HK-2 (cell line): ENCODE measurements around the gene RPS14.

Experiments
- DNase-seq: peaks from one replicate; pipeline ENCODE4 v3.0.0-alpha.2; 2018; ENCODE audit not compliant: unreplicated experiment

RPS14 gene

GRCh38 chr5:150449517-150450339 is at the start of gene RPS14:
TSS of gene RPS14 (minus strand) at chr5:150449739. CDS start at chr5:150447733, 2,006 bp downstream.
- peak; percentile 88 for DNase-seq

- DNase-seq, result no peak
Measured at GRCh38 chr5:150498971-150499370, 49.4 kb upstream of the RPS14 start.

- no peak for DNase-seq
Measured at GRCh38 chr5:150498501-150498900, 49.0 kb upstream of the RPS14 start.

- DNase-seq, result no peak
Measured at GRCh38 chr5:150497989-150498317, 48.4 kb upstream of the RPS14 start.

GRCh38 chr5:150497274-150497988 is 47.9 kb upstream of the RPS14 start:
- DNase-seq, result peak; percentile 81

GRCh38 chr5:150496534-150496933 is 47.0 kb upstream of the RPS14 start:
- DNase-seq, result no peak

GRCh38 chr5:150496098-150496497 is 46.6 kb upstream of the RPS14 start:
- no peak for DNase-seq

- peak; percentile 58 for DNase-seq
Measured at GRCh38 chr5:150492621-150493020, 43.1 kb upstream of the RPS14 start.

GRCh38 chr5:150491876-150492275 is 42.3 kb upstream of the RPS14 start:
- no peak for DNase-seq

GRCh38 chr5:150490754-150491153 is 41.2 kb upstream of the RPS14 start:
- no peak for DNase-seq

- DNase-seq, result no peak
Measured at GRCh38 chr5:150490296-150490669, 40.7 kb upstream of the RPS14 start.

- no peak for DNase-seq
Measured at GRCh38 chr5:150489360-150490295, 40.1 kb upstream of the RPS14 start.

- DNase-seq, result no peak
Measured at GRCh38 chr5:150488519-150489359, 39.2 kb upstream of the RPS14 start.

- DNase-seq, result no peak
Measured at GRCh38 chr5:150487199-150488061, 37.9 kb upstream of the RPS14 start.

GRCh38 chr5:150486402-150487198 is 37.1 kb upstream of the RPS14 start:
- peak; percentile 45 for DNase-seq

- peak; percentile 64 for DNase-seq
Measured at GRCh38 chr5:150485693-150486401, 36.3 kb upstream of the RPS14 start.

- DNase-seq, result no peak
Measured at GRCh38 chr5:150484964-150485692, 35.6 kb upstream of the RPS14 start.

- no peak for DNase-seq
Measured at GRCh38 chr5:150481972-150482406, 32.5 kb upstream of the RPS14 start.
